ENCODE measurements around the gene NFS1. TPM values are rescaled to one million over a fixed set of nuclear protein-coding genes. Genes with fewer than 3 reads are reported as not detected.
"Not testable (repeated sequence)": the region's sequence is repeated elsewhere in the genome, so short reads cannot be mapped to it uniquely, and the experiment has no call there.

Gene NFS1
- total and polyA plus RNA-seq, 2 of the 4 experiments (the other 2 are of a cell fraction): 16.5 to 35.6 TPM

GRCh38 chr20:35724321-35725230 lies 25.4 kb upstream of the NFS1 start:
- H3K79me1 ChIP-seq (ENCODE audit: low read depth in 1 of 2, low read length in 2 of 2): peaks cover 17 to 57% of the 10 kb centered on the region in 2 experiments
- no peak overlapping the region for H4K5ac ChIP-seq (ENCODE audit: low read depth, low read length)
- no peaks in the 10 kb centered on the region for H3K9me3 ChIP-seq (ENCODE audit: control insufficient read depth, insufficient read depth, low read length)
- H4K20me1 ChIP-seq (ENCODE audit: insufficient read depth, low read length): peaks cover 96% of the 10 kb centered on the region
- no peak overlapping the region for H3K9ac ChIP-seq (ENCODE audit: low read depth, low read length)
- in situ Hi-C loops (cut with MboI; ENCODE audit: low sequenced_read_pairs): no loop called here
- dilution Hi-C loops (cut with HindIII; ENCODE audit: low sequenced_read_pairs, unreplicated experiment): no loop called here
- no peak overlapping the region for H2BK20ac ChIP-seq (ENCODE audit: low read depth, low read length)
- no peak overlapping the region for H4K91ac ChIP-seq (ENCODE audit: insufficient read depth, low read depth, low read length)
- TF ChIP-seq CEBPB (IDR thresholded peaks at IDR 0.05; ENCODE audit: low read depth, low read length) (no peak), MAFK (IDR thresholded peaks at IDR 0.05; ENCODE audit: low read depth, low read length) (no peak), CHD1 (IDR thresholded peaks at IDR 0.05; ENCODE audit: low read depth, low read length) (no peak), USF2 (IDR thresholded peaks at IDR 0.05; ENCODE audit: low read depth, low read length) (no peak), MAZ (IDR thresholded peaks at IDR 0.05; ENCODE audit: borderline replicate concordance, low read depth, low read length) (no peak)
- 73% methylated on average over 2 of the region's 13 CpGs; no CpG with 5 or more reads in 1 of the 2 experiments for WGBS, 2 experiments (ENCODE audit: extremely low coverage in 2 of 2, insufficient read length in 1 of 2)
- no peak overlapping the region for H3K23ac ChIP-seq (ENCODE audit: low read depth, low read length)
- no peak overlapping the region for H2AFZ ChIP-seq (replicated peaks; ENCODE audit: low read length, poor library complexity)
- H2AK5ac ChIP-seq (ENCODE audit: low read depth, low read length): no peak overlapping the region
- no peak overlapping the region for H3K4ac ChIP-seq (ENCODE audit: low read depth, low read length)
- H3K9me1 ChIP-seq (ENCODE audit: insufficient read depth, low read length): peaks cover 8% of the 10 kb centered on the region
- no peak overlapping the region for H4K8ac ChIP-seq (ENCODE audit: low read depth in 2 of 2, low read length in 2 of 2)
- ATAC-seq (ENCODE audit: low read depth): no peak
- no peaks in the 10 kb centered on the region for H3K27me3 ChIP-seq (ENCODE audit: control insufficient read depth, insufficient read depth, low read length)
- intact Hi-C loops (cut with micrococcal nuclease): no loop called here
- H3K4me3 ChIP-seq (ENCODE audit: insufficient read depth, low read depth, low read length): no peak overlapping the region
- H2AK9ac ChIP-seq (replicated peaks; ENCODE audit: low read depth, low read length, poor library complexity): no peak overlapping the region
- H3K18ac ChIP-seq (ENCODE audit: low read depth, low read length): no peak overlapping the region
- ChIA-PET CTCF (interaction anchor here (0.5 kb wide), 1 partner anchor 959 kb away, joined by 3 read pairs; no protein-coding TSS in a partner anchor), POLR2A (ENCODE audit: unreplicated experiment) (no interaction called here)
- BruUV-seq (replicated peaks): no TSS peak
- DNase-seq: no peak
- H3K14ac ChIP-seq (replicated peaks; ENCODE audit: low read depth, low read length): no peak overlapping the region
- no peaks in the 10 kb centered on the region for H3K4me1 ChIP-seq (ENCODE audit: control insufficient read depth, insufficient read depth, low read length)
- H3K36me3 ChIP-seq (ENCODE audit: control insufficient read depth, insufficient read depth, low read length): peaks cover 79% of the 10 kb centered on the region
- no peak overlapping the region for H3K27ac ChIP-seq (ENCODE audit: insufficient read depth, low read length)
- H3K4me2 ChIP-seq (ENCODE audit: low read depth, low read length): no peak overlapping the region
- no peak overlapping the region for H2BK15ac ChIP-seq (ENCODE audit: low read depth, low read length)
- H2BK120ac ChIP-seq (ENCODE audit: low read depth, low read length): no peak overlapping the region
- no peak overlapping the region for H3K56ac ChIP-seq (ENCODE audit: extremely low read depth, insufficient read depth, low read length)
- H2BK5ac ChIP-seq (ENCODE audit: low read depth, low read length, poor library complexity, severe bottlenecking): no peak overlapping the region

DNA sequence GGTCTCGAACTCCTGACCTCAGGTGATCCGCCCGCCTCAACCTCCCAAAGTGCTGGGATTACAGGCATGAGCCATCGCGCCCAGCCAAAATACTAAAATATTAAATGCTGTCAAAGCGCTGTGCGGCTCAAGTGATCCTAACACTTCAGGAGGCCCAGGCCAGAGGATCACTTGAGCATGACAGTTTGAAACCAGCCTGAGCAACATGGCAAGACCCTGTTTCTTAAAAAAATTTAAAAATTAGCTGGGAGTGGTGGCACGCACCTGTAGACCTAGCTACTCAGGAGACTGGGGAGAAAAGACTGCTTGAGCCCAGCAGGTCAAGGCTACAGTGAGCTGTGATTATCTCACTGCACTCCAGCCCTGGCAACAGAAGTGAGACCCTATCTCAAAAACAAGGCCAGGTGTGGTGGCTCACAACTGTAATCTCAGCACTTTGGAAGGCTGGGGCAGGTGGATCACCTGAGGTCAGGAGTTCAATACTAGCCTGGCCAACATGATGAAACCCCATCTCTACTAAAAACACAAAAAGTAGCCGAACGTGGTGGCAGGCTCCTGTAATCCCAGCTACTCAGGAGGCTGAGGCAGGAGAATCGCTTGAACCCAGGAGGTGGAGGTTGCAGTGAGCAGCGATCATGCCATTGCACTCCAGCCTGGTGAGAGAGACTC lies 24.6 kb upstream of the NFS1 start:
- H3K4me3 ChIP-seq (ENCODE audit: insufficient read depth, low read depth, low read length); H4K5ac ChIP-seq (ENCODE audit: low read depth, low read length); H3K9ac ChIP-seq (ENCODE audit: low read depth, low read length); H3K14ac ChIP-seq (replicated peaks; ENCODE audit: low read depth, low read length); DNase-seq; H3K18ac ChIP-seq (ENCODE audit: low read depth, low read length); H2BK15ac ChIP-seq (ENCODE audit: low read depth, low read length); H3K23ac ChIP-seq (ENCODE audit: low read depth, low read length); H2BK5ac ChIP-seq (ENCODE audit: low read depth, low read length, poor library complexity, severe bottlenecking); H3K4ac ChIP-seq (ENCODE audit: low read depth, low read length); dilution Hi-C loops (cut with HindIII; ENCODE audit: low sequenced_read_pairs, unreplicated experiment); H2AK5ac ChIP-seq (ENCODE audit: low read depth, low read length); H2BK20ac ChIP-seq (ENCODE audit: low read depth, low read length); H3K4me2 ChIP-seq (ENCODE audit: low read depth, low read length); H4K8ac ChIP-seq (ENCODE audit: low read depth in 2 of 2, low read length in 2 of 2); H3K27ac ChIP-seq (ENCODE audit: insufficient read depth, low read length); H3K9me3 ChIP-seq (ENCODE audit: control insufficient read depth, insufficient read depth, low read length); H2BK120ac ChIP-seq (ENCODE audit: low read depth, low read length); H3K56ac ChIP-seq (ENCODE audit: extremely low read depth, insufficient read depth, low read length); in situ Hi-C loops (cut with MboI; ENCODE audit: low sequenced_read_pairs); BruUV-seq (replicated peaks); POLR2A ChIA-PET (ENCODE audit: unreplicated experiment); H3K4me1 ChIP-seq (ENCODE audit: control insufficient read depth, insufficient read depth, low read length); H3K27me3 ChIP-seq (ENCODE audit: control insufficient read depth, insufficient read depth, low read length); ATAC-seq (ENCODE audit: low read depth); H4K91ac ChIP-seq (ENCODE audit: insufficient read depth, low read depth, low read length); CTCF ChIA-PET; H2AFZ ChIP-seq (replicated peaks; ENCODE audit: low read length, poor library complexity); intact Hi-C loops (cut with micrococcal nuclease); H2AK9ac ChIP-seq (replicated peaks; ENCODE audit: low read depth, low read length, poor library complexity): not testable (repeated sequence)
- H3K79me1 ChIP-seq (ENCODE audit: low read depth in 1 of 2, low read length in 2 of 2): peaks cover 24 to 59% of the 10 kb centered on the region in 2 experiments
- H3K36me3 ChIP-seq (ENCODE audit: control insufficient read depth, insufficient read depth, low read length): peaks cover 80% of the 10 kb centered on the region
- H3K9me1 ChIP-seq (ENCODE audit: insufficient read depth, low read length): peaks cover 11% of the 10 kb centered on the region
- 100% methylated on average over 2 of the region's 12 CpGs; no CpG with 5 or more reads in 1 of the 2 experiments for WGBS, 2 experiments (ENCODE audit: extremely low coverage in 2 of 2, insufficient read length in 1 of 2)
- H4K20me1 ChIP-seq (ENCODE audit: insufficient read depth, low read length): peaks cover 96% of the 10 kb centered on the region
